Adipocyte (in vitro differentiated cells): ENCODE data around the gene MPV17L.
"Not testable (repeated sequence)": the region's sequence is repeated elsewhere in the genome, so short reads cannot be mapped to it uniquely, and the experiment has no call there.

ENCODE experiments used
- DNase-seq: peaks from one replicate; pipeline ENCODE4 v3.0.0-alpha.2; 2015; ENCODE audit warnings: low read depth
- H3K27me3 ChIP-seq: replicated peaks from 2 replicates; pipeline ENCODE4 v1.7.0; 2013; ENCODE audit warnings: mild to moderate bottlenecking, low read length, moderate library complexity; ENCODE audit not compliant: control insufficient read depth, insufficient read depth
- H3K36me3 ChIP-seq: 2 replicates; pipeline ENCODE4 v1.7.0; 2013; ENCODE audit warnings: low read length, mild to moderate bottlenecking, moderate library complexity; ENCODE audit not compliant: control insufficient read depth, insufficient read depth, severe bottlenecking
- H3K4me1 ChIP-seq: 2 replicates; pipeline ENCODE4 v1.7.0; 2013; ENCODE audit warnings: mild to moderate bottlenecking, low read length, moderate library complexity; ENCODE audit not compliant: control insufficient read depth, insufficient read depth
- H3K4me3 ChIP-seq: 2 replicates; pipeline ENCODE4 v1.7.0; 2013; ENCODE audit warnings: mild to moderate bottlenecking, low read length, moderate library complexity
- H3K9ac ChIP-seq: 2 replicates; pipeline ENCODE4 v1.7.0; 2013; ENCODE audit warnings: mild to moderate bottlenecking, low read length, moderate library complexity
- H3K9me3 ChIP-seq: 2 replicates; pipeline ENCODE4 v1.7.0; 2013; ENCODE audit warnings: mild to moderate bottlenecking, low read length, moderate library complexity; ENCODE audit not compliant: control insufficient read depth

Gene MPV17L

DNA sequence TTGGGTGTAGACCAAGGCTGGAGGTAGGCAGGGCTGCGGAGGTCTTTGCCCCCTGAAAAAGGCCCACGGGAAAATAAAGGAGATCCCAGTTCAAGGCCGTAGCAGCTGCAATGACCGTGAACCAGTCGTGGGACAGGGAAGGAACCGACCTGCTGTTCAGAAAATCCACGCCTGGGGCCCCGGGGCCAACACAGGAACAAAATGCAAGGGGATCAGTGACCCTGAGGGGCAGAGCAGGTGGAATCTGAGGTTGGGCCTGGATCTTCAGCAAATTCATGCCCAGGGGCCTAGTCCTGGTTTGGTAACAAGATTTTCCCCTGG lies 915 bp downstream of the MPV17L start:
- not testable (repeated sequence) for H3K27me3 ChIP-seq, H3K9ac ChIP-seq, H3K36me3 ChIP-seq, H3K9me3 ChIP-seq, DNase-seq, H3K4me1 ChIP-seq
- H3K4me3 ChIP-seq, result peak overlapping the region; percentile 78

DNA sequence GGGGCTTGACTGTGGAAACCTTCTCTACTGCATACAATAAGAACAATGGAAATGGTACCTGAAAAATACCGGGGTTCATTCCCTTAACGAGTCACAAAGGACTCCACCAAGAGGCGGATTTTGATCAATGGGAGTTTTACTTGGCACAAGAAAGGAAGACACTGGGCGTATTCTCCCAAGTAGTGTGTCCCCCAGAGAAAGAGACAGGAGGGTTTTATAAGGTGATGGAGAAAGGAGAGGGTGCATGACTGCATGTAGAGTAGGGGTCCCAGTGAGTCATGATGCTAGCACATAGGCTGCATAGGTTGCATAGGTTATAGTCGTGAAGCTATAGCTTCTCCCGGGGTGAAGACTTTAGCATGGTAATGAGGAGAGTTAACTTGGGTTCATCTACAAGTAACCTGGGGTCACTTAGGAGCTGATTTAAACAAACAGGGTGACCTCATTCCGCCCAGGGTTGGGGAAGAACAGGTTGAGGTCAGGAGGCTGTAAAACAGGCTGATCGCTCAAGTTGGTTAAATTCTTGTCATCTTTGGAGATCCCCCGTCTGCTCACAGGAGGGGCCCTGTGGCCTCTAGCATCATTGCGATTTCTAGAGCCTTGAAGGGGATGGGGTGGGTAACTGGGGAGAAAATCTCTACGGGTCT lies 1.5 kb downstream of the MPV17L start:
- H3K4me1 ChIP-seq, result no peaks in the 10 kb centered on the region
- no peak overlapping the region for H3K4me3 ChIP-seq
- no peak for DNase-seq
- H3K9ac ChIP-seq, result no peak overlapping the region
- H3K9me3 ChIP-seq, result no peaks in the 10 kb centered on the region
- no peaks in the 10 kb centered on the region for H3K36me3 ChIP-seq
- H3K27me3 ChIP-seq, result no peaks in the 10 kb centered on the region

DNA sequence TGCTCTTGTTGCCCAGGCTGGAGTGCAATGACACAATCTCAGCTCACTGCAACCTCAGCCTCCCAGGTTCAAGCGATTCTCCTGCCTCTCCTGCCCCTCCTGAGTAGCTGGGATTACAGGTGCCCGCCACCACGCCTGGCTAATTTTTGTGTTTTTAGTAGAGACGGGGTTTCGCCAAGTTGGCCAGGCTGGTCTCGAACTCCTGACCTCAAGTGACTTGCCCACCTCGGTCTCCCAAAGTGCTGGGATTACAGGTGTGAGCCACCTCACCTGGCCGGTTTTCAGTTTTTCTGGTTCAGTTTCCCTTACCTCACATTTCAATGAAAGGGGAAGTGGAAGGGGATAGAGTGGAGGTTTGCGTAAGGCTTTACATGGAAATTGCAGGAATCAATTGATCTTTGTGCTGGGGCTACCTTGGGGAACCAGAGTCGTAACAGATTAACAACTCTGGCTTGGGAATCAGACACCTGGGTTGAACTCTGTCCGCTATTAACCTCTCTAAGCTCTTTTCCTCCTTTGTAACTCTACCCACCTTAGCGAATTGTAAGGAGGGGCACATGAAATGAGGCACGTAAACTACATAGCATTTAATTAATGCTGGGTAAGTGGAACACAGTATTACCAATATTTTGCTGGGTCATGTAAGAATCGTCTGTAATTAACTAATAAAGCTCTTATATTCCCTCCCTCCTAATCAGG lies 3.2 kb downstream of the MPV17L start:
- Histone ChIP-seq H3K9ac (no peak overlapping the region), H3K9me3 (no peaks in the 10 kb centered on the region), H3K4me1 (no peaks in the 10 kb centered on the region), H3K27me3 (no peaks in the 10 kb centered on the region), H3K4me3 (no peak overlapping the region), H3K36me3 (no peaks in the 10 kb centered on the region)
- DNase-seq, result no peak

DNA sequence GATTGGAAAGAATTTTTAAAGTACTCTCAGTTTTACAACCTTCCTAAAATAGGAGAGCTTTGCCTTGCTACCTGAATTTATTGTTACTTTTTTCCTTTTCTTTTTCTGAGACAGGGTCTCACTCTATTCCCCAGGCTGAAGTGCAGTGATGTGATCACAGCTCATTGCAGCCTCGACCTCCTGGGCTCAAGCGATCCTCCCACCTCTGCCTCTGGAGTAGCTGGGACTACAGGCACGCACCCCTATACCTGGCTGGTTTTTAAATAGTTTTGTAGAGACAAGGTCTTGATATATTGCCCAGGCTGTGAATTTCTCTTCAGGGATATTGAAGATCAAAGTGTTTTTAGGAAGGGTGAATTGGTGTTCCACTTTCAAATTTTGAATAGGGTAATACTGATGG lies 3.8 kb downstream of the MPV17L start:
- H3K27me3 ChIP-seq, result no peaks in the 10 kb centered on the region
- H3K36me3 ChIP-seq, result no peaks in the 10 kb centered on the region
- no peak overlapping the region for H3K9ac ChIP-seq
- no peaks in the 10 kb centered on the region for H3K9me3 ChIP-seq
- no peak overlapping the region for H3K4me3 ChIP-seq
- H3K4me1 ChIP-seq, result no peaks in the 10 kb centered on the region
- DNase-seq, result no peak

DNA sequence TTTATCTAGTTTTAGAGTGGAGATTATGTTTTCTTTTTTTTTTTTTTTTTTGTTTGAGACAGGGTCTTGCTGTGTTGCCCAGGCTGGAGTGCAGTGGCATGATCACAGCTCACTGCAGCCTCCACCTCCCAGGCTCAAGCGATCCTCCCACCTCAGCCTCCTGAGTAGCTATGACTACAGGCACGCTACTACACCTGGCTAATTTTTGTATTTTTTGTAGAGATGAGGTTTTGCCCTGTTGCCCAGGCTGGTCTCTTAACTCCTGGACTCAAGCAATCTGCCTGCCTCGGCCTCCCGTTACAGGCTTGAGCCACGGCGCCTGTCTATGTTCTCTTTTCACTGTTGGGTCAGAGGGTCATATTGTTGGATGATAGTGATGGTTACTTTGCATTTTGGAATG lies 4.8 kb downstream of the MPV17L start:
- not testable (repeated sequence) for H3K9me3 ChIP-seq, H3K36me3 ChIP-seq, H3K27me3 ChIP-seq, H3K4me3 ChIP-seq, DNase-seq, H3K9ac ChIP-seq, H3K4me1 ChIP-seq

DNA sequence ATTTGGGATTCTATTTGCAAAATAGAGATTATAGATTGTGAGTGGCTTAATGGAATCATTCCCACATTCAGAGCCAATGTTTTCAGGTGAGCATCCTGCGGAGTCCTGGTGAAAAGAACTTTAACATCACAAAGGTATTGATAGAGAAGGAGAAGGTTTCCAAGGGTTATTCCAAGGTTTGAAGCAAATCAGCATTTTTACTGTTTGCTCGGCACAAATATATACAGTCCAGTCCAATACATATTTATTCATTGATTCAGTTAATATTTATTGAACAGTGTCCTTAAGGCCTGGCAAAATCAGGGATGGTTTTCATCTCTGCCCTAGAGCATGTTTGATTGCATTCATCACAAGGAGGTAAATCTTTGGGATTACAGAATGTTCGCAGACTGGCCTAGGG lies 6.4 kb downstream of the MPV17L start:
- DNase-seq, result no peak

DNA sequence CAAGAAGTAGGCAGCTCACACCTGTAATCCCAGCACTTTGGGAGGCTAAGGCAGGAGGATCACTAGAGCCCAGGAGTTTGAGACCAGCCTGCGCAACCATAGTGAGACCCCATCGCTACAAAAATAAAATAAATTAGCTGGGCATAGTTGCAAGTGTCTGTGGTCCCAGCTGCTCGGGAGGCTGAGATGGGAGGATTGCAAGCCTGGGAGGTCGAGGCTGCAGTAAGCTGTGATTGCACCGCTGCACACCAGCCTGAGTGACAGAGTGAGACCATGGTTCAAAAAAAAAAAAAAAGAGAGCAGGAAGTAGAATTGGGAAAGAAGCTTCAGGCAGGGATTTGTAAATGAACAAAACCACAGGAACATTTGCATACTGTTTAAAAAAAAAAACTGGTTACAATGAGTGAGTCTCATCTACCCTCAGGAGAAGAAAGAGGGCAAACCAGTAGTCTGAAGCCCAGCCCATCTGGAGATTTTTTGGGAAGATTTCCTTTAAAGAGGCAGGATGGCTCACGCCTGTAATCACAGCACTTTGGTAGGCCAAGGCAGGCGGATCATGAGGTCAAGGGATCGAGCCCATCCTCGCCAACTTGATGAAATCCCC lies 7.9 kb downstream of the MPV17L start:
- no peak overlapping the region for H3K4me3 ChIP-seq
- no peaks in the 10 kb centered on the region for H3K4me1 ChIP-seq
- no peaks in the 10 kb centered on the region for H3K27me3 ChIP-seq
- H3K36me3 ChIP-seq, result no peaks in the 10 kb centered on the region
- no peaks in the 10 kb centered on the region for H3K9me3 ChIP-seq
- no peak overlapping the region for H3K9ac ChIP-seq
- no peak for DNase-seq

More for the DNA sequence above, 6.4 kb downstream of the MPV17L start:
- no peak overlapping the region for H3K9ac ChIP-seq
- H3K4me3 ChIP-seq, result no peak overlapping the region
- H3K9me3 ChIP-seq, result no peaks in the 10 kb centered on the region
- no peaks in the 10 kb centered on the region for H3K36me3 ChIP-seq
- no peaks in the 10 kb centered on the region for H3K4me1 ChIP-seq
- H3K27me3 ChIP-seq, result no peaks in the 10 kb centered on the region

DNA sequence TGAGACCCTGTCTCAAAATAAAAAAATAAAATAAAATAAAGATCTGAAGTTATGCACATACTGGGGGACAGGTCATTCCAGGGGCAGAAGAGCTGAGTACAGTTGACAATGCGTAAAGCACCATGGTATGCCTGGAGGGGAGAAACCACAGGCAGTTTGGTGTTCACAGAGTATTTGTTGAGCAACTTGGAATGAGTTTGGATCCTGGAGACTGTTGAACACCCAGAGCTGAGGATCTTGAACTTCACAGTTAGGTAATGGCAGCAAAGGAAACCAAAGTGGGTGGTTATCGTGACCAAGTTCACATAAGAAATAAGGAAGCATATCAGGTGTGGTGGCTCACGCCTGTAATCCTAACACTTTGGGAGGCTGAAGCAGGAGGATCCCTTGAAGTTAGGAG lies 8.5 kb downstream of the MPV17L start:
- H3K4me1 ChIP-seq, H3K9ac ChIP-seq, H3K9me3 ChIP-seq, H3K36me3 ChIP-seq, H3K27me3 ChIP-seq, DNase-seq, H3K4me3 ChIP-seq: not testable (repeated sequence)

DNA sequence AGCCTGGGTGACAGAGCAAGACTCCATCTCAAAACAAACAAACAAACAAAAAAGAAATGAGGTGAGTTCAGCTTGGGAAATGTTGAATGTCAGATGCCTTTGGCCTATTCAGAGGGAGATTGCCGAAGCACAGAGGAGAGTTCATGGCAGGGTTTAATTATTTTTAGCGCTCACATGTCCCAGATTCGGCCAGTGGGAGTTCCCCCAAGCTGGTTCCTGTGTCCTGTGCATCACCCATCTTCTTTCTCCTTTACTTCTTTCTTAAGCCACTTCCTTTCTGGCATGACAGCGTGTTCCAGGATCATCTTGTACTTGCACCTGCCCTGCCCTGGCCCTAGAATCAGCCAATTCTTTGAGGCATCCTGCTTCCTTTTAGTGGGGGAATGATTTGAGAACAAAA lies 9.2 kb downstream of the MPV17L start:
- Histone ChIP-seq H3K36me3 (no peaks in the 10 kb centered on the region), H3K4me1 (no peaks in the 10 kb centered on the region), H3K9me3 (no peaks in the 10 kb centered on the region), H3K4me3 (no peak overlapping the region), H3K27me3 (no peaks in the 10 kb centered on the region), H3K9ac (no peak overlapping the region)
- DNase-seq, result peak; percentile 3

DNA sequence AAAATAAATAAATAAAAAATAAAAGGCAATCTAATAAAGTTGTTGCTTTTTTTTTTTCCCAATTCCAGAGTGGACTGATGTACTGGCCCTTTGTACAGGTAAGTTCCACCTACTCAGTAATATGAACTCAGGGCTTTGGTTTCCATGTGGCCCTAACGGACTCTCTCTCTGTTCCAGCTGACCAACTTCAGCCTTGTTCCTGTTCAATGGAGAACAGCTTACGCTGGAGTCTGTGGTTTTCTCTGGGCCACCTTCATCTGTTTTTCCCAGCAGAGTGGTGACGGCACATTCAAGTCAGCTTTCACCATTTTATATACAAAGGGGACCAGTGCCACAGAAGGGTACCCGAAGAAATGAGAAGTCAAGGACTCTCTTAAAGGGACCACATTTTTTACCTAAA lies 12.2 kb downstream of the MPV17L start:
- not testable (repeated sequence) for H3K9me3 ChIP-seq, H3K4me3 ChIP-seq, DNase-seq, H3K36me3 ChIP-seq, H3K4me1 ChIP-seq, H3K9ac ChIP-seq, H3K27me3 ChIP-seq

DNA sequence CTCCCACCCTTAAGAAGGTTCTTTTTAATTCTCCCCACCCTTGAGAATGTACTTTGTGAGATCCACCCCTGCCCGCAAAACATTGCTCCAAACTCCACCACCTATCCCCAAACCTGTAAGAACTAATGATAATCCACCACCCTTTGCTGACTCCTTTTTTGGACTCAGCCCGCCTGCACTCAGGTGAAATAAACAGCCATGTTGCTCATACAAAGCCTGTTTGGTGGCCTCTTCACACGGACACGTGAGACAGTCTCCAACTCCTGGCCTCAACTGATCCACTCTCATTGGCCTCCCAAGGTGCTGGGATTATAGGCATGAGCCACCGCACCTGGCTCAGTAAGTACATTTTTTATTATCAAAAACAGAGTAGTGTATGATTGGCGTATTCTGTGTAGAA lies 13.9 kb downstream of the MPV17L start:
- not testable (repeated sequence) for H3K4me1 ChIP-seq, H3K9me3 ChIP-seq, H3K9ac ChIP-seq, H3K27me3 ChIP-seq, DNase-seq, H3K36me3 ChIP-seq, H3K4me3 ChIP-seq
